H7 (cell line): ENCODE results near the gene MMP3. TPM values are rescaled to one million over a fixed set of nuclear protein-coding genes. Genes with fewer than 3 reads are reported as not detected.
A peak's percentile ranks its signal among the peaks of the same experiment; 100 is the strongest.

Source experiments
- DNase-seq: peaks from one replicate; pipeline ENCODE4 v3.0.0; 2012
- H3K27me3 ChIP-seq: 2 replicates; pipeline ENCODE4 v1.6.0; 2011; ENCODE audit warnings: mild to moderate bottlenecking, low read length; ENCODE audit not compliant: control insufficient read depth, insufficient read depth
- H3K36me3 ChIP-seq: replicated peaks from 2 replicates; pipeline ENCODE4 v1.5.1; 2011; ENCODE audit warnings: low read length; ENCODE audit not compliant: control insufficient read depth, insufficient read depth
- H3K4me3 ChIP-seq: 2 replicates; pipeline ENCODE4 v1.5.1; 2011; ENCODE audit warnings: low read depth, mild to moderate bottlenecking, control low read depth, low read length, moderate library complexity; ENCODE audit not compliant: insufficient read depth
- total RNA-seq: library from RNA; depleted of rRNA; stranded (reverse); fragments of >200 nt; shearing (Covaris generic); gene quantifications from 2 replicates; pipeline ENCODE4 v1.2.3, GENCODE V29; 2014

MMP3 gene
- total RNA-seq, 1 experiment from 2014 or later, result not detected

DNA sequence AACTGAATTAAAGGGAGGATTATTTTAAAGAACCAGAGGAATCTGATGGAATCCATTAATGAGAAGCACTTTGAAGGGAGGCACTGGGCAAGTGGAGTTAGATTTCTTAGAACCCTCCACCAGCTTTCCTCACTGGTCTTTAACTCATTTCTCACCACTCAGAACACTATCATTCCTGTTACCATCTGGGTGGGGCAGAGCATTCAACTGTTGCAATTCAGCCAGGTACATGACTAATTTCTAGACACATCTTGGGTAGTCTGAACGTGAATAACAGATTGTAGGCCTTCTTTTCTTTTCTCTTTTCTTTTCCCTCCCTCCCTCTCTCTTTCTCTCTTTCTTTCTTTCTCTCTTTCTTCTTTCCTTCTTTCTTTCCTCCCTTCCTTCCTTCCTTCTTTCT lies 29.9 kb downstream of the MMP3 start:
- H3K36me3 ChIP-seq, result no peaks in the 10 kb centered on the region
- DNase-seq, result no peak
- no peak overlapping the region for H3K4me3 ChIP-seq
- H3K27me3 ChIP-seq, result no peaks in the 10 kb centered on the region

DNA sequence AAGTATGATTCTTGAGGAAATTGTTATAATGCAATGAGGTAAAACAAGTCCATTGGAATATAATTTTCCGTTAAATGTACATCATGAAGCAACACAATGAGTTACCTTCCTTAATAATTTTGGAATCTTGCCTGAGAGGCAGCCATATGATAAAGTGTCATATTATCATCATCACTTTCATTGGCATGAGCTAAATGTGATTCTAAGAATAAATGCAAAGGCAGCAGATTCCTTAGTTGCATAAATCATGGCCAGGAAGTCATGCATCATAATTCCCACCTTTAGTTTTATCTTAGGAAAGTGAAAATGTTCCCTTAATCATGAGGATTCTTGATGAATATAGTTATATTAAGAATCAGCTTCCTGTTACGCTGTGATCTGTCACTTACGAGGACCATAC lies 31.2 kb downstream of the MMP3 start:
- no peak for DNase-seq
- Histone ChIP-seq H3K36me3 (no peaks in the 10 kb centered on the region), H3K4me3 (no peak overlapping the region), H3K27me3 (no peaks in the 10 kb centered on the region)

DNA sequence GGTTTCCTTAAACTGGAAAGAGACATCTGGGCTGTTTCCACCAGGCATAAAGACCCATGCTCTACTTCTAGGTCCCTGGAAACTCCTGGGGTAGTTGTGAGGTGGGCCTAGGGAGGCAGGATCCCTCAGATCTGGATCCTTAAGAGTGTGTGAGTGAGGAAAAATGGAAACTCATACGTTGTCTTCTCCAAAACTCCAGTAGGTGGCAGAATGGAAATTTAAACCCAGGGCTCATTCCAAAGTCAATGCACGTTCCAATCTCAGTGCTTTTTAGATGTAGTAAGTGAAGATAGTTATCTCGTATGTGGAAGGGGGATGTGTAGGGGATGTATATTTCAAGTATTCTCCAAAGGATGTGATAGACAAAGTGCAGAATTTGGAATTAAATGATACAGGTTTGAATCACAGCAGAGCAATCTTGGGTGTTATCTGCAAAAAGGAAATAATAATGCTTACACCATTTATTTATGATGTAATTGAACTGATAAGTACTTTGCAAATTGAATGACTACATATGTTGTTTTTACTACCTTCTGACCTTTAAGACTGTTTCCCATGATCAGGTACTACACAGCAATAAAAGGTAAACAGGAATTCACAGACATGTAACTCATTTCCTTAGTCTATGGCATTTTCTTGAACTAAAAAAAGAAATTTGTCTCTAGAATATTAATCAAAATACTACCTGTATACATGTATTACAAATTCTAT lies 32.3 kb downstream of the MMP3 start:
- Histone ChIP-seq H3K4me3 (no peak overlapping the region), H3K27me3 (no peaks in the 10 kb centered on the region), H3K36me3 (no peaks in the 10 kb centered on the region)
- peak; percentile 31 for DNase-seq

DNA sequence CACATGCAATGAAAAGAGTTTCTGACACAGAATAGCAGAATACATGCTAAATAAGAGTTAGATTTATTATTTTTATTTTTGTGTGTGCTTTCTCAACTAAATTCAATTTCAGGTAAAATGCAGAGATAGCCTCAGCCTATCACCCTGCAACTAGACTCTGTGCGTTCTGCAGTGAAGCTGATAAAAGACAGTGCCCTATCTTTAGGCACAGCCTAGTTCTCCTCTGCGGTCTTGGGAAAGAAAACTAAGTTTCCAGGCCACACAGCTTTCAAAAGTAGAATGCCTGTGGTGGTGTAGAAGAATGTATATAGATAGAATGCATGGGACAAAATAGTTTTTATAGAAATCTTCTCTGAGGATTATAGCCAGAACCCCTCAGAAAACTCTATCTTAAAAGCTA lies 33.4 kb downstream of the MMP3 start:
- no peak for DNase-seq
- H3K27me3 ChIP-seq, result no peaks in the 10 kb centered on the region
- H3K4me3 ChIP-seq, result no peak overlapping the region
- no peaks in the 10 kb centered on the region for H3K36me3 ChIP-seq

DNA sequence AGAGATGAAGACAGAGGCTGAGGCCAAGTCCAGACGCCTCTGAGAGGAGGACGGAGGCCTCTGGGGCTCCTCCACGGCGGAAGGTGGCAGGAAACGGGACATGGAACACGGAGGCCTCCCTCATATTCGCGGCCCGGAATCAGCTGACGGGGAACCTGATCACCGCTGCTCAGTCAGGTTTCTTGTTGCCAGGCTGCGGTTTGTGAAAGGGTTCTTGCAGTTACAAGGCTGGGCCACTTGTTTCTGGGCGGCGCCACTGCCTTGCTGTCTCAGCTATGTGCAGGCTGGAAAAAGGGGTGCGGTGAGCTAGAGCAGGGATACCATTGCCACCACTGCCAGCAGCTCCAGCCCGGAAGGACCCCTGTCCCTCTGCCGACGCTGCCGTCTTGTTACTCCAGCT lies 35.5 kb downstream of the MMP3 start:
- Histone ChIP-seq H3K36me3 (no peaks in the 10 kb centered on the region), H3K27me3 (no peaks in the 10 kb centered on the region), H3K4me3 (0 out of 2 replicates have a peak overlapping the region, but pooled peaks have one; percentile 13)
- peak; percentile 44 for DNase-seq

DNA sequence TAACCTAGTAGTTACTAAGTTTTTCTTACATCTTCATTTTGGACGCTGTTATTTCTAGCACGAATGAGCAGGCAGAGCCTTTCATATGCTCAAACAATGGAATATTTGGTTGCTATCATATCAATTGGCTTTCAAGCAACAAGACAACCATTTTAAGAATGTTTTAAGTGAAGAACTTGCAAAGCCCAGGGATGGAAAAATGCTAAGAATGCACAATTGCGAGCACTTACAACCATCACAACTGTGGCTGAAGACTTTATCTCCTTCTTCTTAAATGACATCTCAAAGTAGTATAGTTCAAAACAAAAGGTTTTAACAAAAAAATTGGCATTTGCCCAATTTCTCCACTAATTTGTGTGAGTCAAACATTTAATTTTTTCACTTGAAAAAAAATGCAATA lies 37.1 kb downstream of the MMP3 start:
- H3K27me3 ChIP-seq, result no peaks in the 10 kb centered on the region
- no peaks in the 10 kb centered on the region for H3K36me3 ChIP-seq
- no peak for DNase-seq
- no peak overlapping the region for H3K4me3 ChIP-seq

DNA sequence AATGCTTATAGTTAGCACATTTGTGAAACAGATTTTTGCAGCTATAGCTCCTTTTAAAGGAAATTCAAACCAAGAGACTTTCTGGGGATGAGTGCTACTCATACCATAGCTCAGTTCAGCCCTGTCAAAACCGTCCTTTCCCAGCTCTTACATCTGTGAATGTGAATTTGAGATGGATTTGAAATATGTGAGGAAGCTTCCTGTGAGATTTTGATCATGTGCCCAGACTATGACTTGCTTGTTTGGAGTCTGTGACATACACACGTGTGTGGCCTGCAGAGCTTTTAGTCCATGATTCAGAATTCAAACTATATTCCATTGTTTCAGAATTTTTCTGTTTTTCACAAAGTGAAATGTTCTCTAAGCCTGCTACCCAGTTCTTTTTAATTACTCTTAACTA lies 41.1 kb downstream of the MMP3 start:
- Histone ChIP-seq H3K36me3 (no peaks in the 10 kb centered on the region), H3K27me3 (no peaks in the 10 kb centered on the region), H3K4me3 (no peak overlapping the region)
- no peak for DNase-seq

DNA sequence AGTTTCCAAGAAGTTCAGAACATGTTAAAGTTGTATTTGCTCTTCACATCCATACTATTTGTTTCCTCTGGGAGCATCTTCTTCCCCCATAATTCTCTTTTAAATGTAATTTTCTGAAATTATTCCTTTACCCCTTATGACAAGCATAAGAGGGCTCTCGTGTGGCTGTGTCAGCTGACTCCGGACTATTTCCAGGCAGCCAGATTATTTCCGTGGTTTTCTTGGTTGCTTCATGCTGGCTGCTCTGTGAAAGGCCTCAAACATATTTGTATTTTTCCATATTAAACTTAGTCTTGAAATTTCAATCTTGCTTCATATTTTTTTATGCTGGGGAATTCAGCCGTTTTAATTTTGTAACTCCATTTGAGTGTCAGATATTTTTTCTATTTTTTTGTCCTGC lies 42.6 kb downstream of the MMP3 start:
- no peaks in the 10 kb centered on the region for H3K36me3 ChIP-seq
- no peaks in the 10 kb centered on the region for H3K27me3 ChIP-seq
- no peak for DNase-seq
- H3K4me3 ChIP-seq, result no peak overlapping the region

DNA sequence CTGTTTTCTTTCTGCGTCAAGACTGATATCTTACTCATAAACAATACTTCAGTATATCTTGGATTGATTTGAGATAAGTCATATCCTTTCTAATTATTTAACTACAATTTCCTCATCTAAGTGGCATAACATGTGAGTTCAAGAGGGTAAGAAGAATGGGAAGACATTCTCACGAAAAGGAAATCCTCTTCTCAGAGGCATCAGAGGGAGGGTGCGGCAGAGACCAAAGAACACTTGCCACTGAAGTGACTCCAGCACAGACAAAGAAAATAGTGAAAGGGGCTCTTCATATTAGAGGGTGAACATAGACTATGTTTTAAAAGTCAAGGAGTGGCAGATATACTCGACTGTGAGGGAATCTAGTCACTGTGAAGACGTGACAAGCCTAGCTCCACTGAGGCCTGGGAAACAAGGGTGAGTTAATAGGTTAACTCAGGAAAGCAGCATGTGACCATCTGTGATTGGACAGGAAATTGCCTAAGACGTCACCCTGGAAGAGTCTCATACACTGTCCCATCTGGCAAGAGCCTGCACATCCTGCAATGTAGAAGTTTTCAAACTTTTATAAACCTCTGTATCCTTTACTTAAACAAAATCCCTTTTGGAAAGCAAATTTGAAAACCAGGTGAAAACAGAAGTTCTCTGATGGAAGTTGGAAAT lies 43.6 kb downstream of the MMP3 start:
- H3K4me3 ChIP-seq, result no peak overlapping the region
- H3K27me3 ChIP-seq, result no peaks in the 10 kb centered on the region
- DNase-seq, result no peak
- H3K36me3 ChIP-seq, result no peaks in the 10 kb centered on the region

DNA sequence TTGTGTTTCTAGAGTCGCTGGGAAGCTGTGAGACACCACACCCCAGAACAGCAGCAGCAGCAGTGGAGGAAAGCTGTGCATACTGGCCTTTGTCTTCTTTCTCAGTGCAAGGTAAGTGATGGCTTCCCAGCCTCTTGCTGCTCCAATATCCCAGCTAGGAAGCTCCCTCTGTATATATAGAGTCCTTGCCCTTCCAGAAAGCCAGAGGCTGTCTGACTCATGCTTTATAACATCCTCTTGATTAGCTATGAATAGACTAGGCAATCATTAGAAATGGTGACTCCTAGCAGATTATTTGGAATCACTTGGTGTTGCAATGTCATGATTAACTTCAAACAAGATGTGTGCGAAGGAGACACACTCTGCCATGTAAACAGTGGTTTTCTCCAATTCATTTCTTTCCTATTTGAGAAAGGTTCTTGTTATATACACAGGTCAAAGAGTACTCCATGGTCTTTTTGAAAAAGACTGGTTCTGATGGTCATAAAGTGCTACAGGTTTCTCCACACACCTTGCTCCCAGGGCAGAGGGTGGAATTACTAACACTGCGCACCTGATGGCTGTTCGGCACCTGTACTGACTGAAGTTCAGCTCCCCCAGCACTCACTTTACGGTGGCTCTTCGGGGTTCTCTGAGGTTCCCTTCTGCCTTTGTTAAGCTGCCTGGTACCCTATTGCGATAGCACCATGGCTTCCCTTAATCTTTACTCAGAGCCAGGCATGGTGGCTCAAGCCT lies 45.2 kb downstream of the MMP3 start, which contains the start of gene MMP1:
Gene MMP1 (minus strand): TSS at position 149 of the 735 bp plus-strand sequence. CDS start 68 bp downstream, at position 81.
- no peak for DNase-seq
- no peaks in the 10 kb centered on the region for H3K27me3 ChIP-seq
- no peak within 1 kb of the TSS for H3K4me3 ChIP-seq
- H3K36me3 ChIP-seq, result no peaks in the 10 kb centered on the region

DNA sequence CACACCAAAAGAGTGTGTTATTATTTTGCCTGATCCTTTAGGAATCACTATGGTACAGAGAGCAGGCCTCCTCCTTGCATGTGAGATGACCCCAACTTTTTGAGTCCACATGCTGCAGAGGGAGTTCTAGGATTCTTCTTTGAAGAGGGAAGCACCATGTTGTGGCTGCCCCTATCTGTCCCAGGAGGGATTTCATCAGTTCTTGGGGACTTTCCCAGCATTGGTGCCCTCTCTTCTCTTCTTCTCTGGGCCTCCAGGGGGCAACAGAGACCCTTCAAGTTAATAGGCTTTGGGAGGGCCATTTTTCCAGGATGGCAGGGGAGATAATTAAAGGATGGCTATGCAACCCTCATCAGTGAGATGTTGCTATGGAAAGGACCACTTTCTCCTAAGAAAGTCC lies 49.0 kb downstream of the MMP3 start:
- no peaks in the 10 kb centered on the region for H3K36me3 ChIP-seq
- no peak overlapping the region for H3K4me3 ChIP-seq
- peak; percentile 41 for DNase-seq
- H3K27me3 ChIP-seq, result no peaks in the 10 kb centered on the region

DNA sequence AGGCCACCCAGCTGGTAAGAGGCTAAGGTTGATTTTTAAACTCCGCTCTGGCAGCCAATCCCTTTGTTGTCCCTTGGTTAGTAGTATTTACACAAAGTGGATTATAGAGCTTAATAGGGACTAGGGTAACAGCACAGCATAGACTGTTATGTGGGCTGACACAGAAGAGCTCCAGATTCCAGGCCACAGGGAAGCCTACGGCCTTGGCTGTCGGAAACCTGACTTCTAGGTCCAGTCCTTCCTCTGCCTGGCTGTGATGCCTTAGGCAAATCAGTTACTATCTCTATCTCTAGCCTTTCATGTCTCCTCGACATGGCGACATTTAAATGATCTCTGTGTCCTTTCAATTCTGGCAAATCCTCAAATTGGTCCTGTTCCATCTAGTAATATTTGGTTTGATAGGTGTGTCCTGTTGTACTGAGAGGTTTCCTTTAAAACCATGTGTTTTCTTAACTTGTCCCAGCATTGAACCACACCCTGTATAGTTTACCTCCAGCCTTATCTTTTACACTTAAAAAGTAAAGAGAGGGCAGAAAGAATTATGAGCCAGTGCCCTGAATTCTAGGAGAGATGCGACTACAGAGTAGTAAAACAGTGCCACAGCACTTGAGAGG lies 49.6 kb downstream of the MMP3 start:
- no peaks in the 10 kb centered on the region for H3K27me3 ChIP-seq
- no peak overlapping the region for H3K4me3 ChIP-seq

DNA sequence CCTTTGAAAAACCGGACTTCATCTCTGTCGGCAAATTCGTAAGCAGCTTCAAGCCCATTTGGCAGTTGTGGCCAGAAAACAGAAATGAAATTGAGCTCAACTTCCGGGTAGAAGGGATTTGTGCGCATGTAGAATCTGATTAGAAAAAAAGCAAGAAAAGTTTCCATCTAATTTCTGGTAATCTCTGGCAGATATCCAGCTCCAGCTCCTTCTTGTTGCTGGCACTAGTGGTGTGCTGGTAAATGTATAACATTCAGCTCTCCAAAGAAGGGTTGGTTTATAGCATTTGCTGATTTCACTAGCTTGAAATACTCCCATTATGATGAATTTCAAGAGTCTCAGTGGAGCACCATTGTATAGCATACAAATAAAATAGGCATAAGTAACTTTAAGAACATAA lies 50.8 kb downstream of the MMP3 start:
- Histone ChIP-seq H3K27me3 (no peaks in the 10 kb centered on the region), H3K4me3 (no peak overlapping the region), H3K36me3 (no peaks in the 10 kb centered on the region)
- no peak for DNase-seq

More for the DNA sequence above, 49.6 kb downstream of the MMP3 start:
- H3K36me3 ChIP-seq, result no peaks in the 10 kb centered on the region
- no peak for DNase-seq

DNA sequence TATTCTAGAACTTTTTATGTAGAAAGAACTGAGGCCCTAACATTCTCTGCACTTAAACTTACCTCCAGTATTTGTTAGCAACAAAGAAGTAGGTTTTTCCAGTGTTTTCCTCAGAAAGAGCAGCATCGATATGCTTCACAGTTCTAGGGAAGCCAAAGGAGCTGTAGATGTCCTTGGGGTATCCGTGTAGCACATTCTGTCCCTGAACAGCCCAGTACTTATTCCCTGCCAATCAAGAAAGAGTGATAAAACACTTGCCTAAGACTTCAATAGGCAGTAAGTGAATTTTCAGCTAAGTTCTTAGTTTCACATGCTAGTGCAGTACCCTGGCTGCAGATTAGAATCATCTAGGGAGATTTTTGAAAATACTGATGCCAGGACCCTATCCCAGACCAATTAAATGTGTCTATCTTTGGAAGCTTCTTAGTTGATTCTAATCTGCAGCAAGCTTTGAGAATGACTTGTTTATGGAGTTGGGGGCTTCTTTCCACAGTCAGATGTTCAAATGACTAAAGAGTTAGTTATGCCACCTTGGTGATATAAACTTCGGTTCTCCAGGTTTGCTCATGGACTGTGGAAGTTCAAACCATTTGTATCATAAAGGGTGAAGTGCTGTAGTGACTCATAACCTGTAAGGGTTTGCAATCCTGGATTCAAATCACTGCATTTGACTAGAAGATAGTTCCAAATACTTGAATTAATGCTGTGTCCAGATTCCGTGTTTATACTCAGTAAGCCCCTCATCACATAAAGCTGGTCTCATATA lies 52.0 kb downstream of the MMP3 start:
- Histone ChIP-seq H3K36me3 (no peaks in the 10 kb centered on the region), H3K27me3 (no peaks in the 10 kb centered on the region), H3K4me3 (no peak overlapping the region)
- DNase-seq, result no peak
